GM03348 (cell line): ENCODE results near the gene ALG11.
A peak's percentile ranks its signal among the peaks of the same experiment; 100 is the strongest.
"Not testable (repeated sequence)": the region's sequence is repeated elsewhere in the genome, so short reads cannot be mapped to it uniquely, and the experiment has no call there.

Source experiments
- DNase-seq: peaks from one replicate; pipeline ENCODE4 v3.0.0; 2012; ENCODE audit warnings: low spot score

The ALG11 gene, protein sequence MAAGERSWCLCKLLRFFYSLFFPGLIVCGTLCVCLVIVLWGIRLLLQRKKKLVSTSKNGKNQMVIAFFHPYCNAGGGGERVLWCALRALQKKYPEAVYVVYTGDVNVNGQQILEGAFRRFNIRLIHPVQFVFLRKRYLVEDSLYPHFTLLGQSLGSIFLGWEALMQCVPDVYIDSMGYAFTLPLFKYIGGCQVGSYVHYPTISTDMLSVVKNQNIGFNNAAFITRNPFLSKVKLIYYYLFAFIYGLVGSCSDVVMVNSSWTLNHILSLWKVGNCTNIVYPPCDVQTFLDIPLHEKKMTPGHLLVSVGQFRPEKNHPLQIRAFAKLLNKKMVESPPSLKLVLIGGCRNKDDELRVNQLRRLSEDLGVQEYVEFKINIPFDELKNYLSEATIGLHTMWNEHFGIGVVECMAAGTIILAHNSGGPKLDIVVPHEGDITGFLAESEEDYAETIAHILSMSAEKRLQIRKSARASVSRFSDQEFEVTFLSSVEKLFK

DNA sequence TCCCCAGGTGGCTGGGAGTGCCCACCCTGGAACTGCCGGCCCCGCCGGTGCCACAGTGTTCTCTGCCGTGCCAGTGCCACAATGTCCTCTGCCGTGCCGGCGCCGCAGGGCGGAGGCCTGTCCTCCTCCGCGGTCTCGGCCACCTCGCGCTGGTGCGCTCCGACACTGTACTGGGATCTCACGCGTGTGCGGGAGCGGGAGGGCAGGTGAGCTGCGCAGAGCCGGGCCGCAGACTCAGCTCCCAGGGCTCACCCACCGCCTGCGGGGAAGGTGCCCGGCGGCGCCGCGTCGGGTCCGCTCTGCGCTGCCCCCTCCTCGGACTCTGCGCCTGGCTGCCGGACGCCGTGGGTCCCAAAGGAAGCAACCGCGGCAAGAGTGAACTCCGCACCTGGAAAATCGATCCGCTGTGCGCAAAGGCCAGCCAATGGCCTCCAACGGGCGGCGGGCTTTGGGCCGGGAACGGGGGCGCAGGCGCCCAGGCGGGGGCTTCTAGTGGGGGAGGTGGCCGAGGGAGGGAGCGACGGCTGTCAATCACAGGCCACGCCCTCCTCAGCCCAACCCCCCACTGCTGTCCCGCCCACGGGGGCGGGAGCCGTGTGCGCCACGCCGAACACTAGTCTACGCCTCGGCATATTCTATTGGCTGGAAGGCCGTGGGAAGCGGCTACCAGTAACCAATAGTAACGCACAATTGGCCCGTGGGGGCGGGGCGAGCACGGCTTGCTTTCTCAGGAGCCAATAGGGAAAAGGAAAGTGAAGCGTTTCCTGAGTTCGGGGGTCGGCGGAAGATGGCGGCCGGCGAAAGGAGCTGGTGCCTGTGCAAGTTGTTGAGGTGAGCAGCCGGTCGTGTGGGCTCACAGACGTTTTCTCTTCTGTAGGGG, at the start of gene ALG11:
Gene ALG11, plus strand, starts transcription at position 767 of the 880 bp plus-strand sequence. Its CDS starts 21 bp downstream, at position 788.
- DNase-seq, result peak; percentile 99

DNA sequence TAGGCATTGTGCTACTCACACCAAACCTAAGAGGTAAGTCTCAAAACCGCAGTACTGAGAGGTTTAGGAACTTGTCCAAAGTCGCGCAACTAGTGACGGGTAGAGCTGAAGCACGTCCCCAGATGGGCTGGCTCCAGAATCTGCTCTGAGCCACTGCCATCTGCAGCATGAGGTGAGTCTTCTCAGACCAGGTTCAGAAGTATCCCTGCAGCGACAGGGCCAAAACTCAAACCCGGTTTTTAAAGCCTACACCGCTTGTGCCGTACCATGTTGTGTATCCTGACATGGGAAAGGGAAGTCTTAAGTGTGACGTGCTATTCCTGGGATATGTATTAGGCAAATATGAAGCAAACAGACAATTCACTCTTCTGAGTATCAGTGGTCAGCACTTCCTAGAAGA, 46.0 kb upstream of the ALG11 start:
- DNase-seq, result no peak

DNA sequence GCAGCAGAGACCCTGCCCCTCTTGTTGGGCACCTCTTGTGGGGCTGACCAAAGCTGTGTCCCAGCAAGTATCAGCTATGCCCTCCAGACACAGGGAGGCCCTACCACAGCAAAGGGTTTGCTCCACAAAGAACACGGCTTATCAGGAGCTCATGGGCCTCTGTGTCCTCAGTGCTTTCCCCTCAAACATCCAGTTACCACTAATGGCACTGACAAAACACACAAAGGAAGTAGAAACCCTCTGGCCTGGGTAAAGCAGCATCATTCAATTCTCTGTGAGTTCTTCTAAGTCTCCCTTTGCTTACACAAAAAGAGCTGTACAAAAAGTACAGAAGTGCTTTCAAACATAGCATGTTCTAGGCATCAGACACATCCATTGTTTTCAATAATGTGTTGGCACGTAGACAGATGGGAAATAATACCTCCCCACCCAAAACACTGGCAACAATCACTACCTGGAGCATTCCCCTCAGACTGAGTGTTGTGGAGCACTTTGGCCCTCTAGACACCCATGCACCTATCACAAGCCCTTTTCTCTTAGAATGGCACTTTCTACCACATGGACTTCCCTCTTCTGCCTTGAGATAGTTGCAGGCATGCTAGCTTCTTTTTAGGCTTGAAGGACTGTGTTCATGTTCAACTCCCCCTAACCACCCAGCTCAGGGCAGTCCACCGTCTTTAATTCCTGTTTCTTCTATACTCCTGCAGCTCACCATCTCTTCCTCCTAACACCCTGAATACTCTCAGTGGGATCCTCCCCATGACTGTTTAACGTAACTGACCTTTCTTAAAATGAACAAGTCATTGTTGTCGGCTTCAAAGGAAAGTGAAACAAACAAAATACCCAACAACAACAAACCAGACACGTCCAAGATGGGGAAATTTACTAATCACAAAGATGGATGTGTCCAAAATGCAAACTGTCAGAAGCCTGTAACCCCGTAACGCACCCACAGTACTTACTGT, 44.4 kb upstream of the ALG11 start:
- no peak for DNase-seq

DNA sequence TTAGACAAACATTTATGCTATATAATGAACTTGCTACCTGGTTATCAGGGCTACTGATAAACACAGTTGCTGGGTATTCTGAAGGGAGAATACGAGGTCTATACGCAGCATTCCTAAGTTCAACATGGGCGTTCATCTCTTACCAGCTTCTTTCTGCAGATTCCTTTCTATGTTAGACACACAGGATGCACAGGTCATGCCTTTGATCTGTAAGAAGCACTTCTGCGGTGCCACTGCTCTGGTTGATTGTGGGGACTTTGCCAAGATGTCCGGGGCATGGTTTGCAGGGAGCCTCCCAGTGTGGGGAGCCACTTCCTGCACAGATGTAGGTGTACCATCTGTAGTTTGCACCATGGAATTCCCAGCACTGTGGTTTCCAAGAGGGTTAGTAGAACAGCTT, 41.8 kb upstream of the ALG11 start:
- DNase-seq, result no peak

DNA sequence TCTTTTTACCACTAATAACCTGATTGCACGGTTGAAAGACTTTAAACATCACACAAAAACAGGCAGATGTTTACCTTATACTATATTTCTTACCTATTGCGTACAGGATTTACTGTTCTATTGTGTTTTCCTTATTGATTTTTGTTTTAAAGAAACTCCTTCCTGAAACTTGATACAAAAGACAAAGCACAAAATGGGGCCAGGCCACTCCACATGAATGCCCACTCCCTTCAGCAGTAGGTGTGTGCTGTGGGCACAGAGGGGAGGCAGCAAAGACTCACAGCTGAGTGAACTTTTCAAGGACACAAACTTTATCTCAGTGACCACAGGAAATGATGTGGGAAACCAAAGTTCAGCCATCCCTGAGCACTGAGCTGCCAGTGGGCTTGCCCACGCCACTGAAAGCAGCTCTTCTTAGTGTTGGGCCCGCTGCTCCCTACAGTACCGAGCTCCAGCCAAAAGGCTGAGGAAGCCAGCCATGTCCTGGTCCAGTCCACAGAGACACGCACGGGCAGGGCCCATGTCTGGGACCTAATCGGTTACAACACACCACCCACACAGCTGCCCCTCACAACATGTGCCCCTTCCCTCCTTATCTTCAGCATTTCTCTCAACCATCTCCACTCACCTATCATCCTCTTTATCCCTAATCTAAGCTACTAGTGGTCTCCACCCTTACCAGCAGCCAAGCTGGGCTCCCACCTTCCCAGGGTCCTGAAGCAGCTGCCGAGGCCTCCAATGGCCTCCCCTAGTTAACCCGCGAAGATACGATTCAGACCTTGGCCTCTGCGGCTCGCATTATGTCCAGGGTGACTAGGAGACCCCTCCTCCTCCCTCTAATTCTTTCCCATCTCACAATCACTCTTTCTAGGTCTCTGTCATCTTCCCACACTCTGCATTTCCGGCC, 40.4 kb upstream of the ALG11 start:
- no peak for DNase-seq

DNA sequence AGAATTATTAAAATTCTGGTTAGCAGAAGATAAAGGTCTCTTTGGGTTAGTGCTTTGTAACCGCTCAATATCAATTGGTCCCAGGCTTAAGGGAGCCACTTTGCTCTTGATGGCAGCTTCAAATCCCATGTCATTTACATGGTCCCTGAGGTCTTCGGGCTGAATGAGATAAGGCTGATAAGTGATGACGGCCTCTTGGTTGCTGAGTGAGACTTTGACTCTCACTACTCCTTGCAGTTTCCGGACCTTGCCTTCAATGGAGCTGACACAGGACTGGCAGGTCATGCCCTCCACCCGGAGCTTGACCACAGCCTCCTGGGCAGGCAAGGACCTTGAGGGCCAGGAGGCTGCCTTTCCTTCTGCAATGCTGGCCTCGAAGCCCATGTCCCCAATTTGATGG, 37.7 kb upstream of the ALG11 start:
- no peak for DNase-seq

DNA sequence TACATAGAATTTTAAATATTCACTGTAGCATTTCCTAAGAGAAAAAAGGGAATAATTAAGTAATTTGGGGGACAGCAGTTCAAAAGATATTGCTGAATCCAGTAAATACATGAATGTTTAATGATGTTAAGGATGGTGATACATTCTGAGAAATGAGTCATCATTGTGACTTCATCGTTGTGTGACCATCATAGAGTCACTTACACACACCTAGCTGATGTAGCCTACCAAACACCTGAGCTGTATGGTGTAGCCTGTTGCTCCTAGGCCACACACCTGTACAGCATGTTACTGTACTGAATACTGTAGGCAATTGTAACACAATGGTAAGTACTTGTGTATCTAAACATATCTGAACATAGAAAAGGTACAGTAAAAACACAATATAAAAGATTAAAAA, 35.8 kb upstream of the ALG11 start:
- DNase-seq, result no peak

DNA sequence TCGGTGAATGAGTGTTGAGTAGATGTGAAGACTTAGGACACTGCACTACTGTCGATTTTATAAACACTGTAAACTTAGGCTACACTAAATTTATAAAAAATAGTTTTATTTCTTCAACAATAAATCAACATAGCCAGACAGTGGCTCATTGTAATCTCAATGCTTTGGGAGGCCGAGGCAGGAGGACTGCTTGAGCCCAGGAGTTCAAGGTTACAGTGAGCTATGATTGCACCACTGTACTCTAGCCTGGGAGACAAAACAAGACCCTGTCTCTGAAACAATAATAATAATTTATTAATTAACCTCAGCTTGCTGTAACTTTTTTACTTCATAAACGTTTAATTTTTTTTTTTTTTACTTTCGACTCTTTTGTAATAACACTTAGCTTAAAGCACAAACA, 35.3 kb upstream of the ALG11 start:
- DNase-seq, result no peak

DNA sequence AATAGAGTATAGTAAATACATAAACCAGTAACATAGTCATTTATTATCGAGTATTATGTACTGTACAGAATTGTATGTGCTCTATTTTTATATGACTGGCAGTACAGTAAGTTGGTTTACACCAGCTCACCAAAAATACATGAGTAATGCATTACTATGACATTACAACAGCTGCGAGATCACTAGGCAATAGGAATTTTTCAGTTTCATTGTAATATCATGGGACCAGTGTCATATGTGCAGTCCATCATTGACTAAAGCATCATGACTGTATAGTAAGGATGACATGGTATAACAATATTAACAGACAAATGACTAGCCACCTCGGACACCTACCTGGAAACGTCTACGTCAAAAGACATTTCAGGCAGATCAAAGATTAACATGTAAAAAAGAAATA, 34.6 kb upstream of the ALG11 start:
- DNase-seq, result no peak

DNA sequence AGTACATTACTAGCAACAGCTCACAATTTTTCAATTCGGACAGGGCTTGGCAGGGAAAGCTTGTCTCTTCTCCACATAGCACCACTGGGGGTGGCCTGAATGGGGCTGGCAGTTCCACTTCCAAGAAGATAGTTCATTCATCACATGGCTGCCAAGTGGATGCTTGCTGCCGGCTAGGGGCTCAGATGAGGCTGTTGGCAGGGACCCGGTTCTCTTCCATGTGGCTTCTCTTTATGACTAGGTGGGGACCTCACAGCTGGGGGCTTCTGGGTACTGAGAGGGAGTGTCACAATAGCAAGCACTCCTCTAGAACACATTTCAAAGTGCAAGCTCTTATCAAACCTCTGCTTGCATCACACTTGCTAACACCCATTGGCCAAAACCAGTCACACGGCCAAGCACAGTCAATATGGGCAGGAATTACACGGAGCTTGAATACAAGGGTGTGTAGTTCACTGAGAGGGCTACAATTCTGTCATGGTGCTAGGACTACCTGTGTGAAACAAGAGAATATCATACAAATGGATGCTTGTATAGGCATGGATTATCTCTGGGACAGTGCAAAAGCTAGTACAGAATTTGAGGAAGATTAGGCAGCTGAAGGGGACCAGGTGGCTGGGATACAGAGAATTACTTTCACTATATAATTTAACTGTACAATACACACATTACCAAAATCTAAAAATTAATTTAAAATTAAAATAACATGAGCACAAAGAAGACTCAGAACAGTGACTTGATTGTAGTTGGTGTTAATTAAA, 33.2 kb upstream of the ALG11 start:
- no peak for DNase-seq

DNA sequence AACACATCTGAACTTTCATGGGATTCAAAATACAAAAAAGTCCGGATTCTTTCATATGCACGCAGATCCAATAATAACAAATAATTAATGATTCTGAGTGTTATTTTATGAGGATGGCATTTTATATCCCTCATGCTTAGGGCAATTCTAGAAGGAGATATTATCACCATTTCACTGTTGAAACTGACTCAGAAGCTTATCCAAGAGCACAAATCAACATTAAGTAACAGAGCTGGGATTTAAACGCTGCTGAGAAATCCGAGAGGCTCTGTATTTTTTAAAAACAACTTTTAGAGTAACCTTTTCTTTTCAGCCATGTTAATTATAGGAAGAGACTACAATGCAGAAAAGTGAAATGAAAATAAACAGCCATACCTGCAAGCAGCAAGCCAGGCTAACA, 31.3 kb upstream of the ALG11 start:
- DNase-seq, result no peak

DNA sequence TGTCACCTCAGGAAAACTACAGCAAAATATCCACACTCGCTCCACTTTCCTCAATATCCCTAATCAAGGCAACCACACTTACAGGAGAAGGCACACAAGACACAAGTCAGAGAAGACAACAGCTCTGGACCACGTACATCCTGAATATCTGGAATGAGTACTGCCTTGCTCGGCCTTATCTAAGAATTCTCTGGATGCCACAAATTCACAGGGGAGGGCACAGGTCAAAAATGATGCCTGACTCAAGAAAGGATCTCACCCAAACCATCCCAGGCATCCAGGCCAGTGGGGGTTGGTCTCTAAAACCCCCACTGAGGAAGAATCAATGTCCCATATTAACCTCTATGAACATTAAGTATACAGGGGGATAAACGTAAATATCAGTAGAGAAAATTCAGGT, 30.8 kb upstream of the ALG11 start:
- no peak for DNase-seq

DNA sequence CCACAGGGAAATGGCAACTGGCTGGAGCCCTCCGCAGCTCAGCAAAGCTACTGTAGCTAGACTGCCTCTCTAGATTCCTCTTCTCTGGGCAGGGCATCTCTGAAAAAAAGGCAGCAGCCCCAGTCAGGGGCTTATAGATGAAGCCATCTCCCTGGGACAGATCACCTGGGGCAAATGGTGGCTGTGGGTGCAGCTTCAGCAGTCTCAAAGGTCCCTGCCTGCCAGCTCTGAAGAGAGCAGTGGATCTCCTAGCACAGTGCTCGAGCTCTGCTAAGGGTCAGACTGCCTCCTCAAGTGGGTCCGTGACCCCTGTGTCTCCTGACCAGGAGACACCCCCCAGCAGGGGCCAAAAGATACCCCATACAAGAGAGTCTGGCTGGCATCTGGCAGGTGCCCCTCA, 28.9 kb upstream of the ALG11 start:
- not testable (repeated sequence) for DNase-seq

DNA sequence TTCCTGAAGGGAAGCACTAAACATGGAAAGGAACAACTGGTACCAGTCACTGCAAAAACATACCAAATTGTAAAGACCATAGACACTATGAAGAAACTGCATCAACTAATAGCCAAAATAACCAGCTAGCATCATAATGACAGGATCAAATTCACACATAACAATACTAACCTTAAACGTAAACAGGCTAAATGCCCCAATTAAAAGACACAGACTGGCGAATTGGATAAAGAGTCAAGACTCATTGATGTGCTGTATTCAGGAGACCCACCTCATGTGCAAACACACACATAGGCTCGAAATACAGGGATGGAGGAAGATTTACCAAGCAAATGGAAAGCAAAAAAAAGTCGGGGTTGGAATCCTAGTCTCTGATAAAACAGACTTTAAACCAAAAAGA, 27.3 kb upstream of the ALG11 start:
- DNase-seq, result not testable (repeated sequence)

DNA sequence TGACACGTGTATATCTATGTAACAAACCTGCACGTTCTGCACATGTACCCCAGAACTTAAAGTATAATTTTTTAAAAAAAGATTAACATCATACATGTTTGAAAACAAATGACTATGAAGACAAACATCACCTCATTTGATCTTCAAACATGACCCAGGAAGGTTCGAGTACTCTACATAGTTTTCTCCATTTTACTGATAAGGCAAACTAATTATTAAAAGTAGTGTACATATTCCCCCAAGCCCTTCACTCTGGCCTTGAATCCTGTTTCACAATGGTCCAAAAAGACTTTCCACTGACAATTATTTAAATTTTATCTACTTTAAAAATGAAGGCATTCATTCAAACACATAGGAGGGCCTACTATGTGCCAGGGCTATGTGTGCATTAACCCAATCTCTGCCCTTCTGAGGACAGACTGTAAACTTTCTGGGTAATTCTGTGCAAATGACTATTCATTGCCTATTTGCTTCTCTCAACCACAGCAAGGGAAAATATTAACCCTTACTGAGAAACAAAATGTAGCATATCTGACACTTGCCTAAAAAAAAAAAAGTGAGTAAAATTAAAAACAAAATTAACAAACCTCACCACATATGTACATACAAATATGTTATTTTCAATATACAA, 23.1 kb upstream of the ALG11 start:
- DNase-seq, result no peak

DNA sequence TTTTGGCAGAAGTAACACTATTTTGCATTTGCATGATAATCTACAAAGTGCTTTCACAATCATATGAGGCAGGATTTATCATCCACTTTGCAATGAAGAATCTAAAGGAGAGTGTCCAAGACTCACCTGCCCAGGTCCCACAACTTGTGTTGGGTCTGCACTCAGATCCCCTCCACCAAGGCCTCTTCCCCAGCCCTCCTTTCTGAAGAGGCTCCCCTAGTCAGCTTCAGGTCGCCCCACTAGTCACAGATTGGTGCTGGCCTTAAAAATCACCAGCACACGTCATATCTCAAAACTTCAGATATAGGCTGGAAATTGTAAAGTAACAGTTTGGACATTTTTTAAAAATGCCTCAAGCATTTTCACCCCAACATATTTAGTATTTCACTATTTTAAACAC, 18.5 kb upstream of the ALG11 start:
- DNase-seq, result no peak

DNA sequence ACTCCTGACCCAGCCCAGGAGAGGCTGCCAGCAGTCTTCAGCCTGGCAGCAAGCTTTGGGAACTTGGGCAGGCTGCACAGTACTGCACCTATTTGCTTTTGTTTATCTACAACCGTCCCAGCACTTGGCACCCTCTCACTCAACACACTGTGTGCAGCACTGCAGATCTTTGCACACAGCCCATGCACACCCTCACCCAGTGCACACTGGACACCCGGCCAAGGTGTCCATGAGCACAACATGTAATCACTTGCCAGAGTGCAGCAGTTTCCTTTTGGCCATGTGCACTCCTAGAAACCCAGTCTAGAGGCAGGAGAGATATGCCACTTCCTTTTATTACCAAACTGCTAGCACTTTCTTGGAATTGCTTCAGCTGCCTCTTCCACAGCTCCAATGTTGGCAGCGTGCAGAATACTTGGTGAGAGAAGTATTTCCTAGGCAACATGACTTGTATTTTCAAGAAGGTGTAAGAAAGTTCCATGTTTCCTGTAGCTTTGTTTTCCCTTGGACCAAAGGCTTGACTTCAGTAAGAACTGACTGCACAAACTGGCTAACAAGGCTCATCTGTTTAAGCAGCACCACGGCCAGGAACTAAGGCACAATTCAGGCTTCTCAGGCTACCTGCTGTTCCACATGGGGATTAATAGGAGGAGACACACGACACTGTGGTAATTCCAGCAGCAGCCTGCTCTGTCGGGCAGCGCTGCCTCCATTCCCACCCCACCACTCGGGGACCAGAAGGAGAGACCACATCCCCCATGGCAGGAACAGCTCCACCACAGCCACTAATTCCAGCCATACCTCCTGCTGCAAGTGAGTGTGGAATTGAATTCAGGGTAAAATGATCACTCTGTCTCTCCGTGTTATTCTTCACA, 16.3 kb upstream of the ALG11 start:
- peak; percentile 28 for DNase-seq

DNA sequence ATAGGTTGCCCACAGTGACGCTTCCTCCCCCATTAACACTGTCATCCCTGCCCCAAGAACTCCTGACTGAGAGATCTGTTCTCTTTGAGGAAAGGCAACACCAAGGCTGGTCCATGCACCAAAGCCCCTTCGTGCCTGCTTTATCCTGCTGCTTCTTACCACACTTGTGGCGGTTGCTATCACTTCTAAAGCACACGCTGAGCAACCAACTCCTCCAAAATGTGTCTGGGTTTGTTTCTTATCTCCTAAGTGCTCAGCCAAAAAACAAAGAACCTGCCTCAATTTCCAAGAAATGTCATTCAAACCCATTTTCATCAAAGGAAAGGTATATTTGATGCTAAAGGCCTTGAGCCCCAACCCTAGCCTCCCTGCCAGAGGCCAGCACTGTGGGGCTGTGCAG, 15.6 kb upstream of the ALG11 start:
- DNase-seq, result no peak

DNA sequence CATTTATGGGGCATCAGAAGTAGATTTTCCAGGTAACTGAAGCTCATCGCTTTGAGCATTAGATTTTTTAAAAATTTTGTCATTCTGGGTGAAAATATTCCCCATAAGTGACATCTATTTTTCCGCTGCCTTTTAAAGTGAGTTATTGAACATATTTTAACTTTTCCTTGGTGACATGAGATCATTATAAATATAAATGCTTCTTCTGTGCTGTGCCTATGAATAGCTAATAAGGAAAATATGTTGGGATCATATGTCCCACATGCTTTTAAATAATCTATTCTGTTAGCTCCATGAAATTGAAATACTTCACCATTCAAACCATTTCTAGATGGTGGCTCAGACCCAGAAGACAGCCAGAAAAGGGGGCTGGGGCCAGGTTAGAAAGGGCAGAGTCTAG, 15.0 kb upstream of the ALG11 start:
- DNase-seq, result no peak
